H1 (cell line): ENCODE results near the gene BICD1. TPM values are rescaled to one million over a fixed set of nuclear protein-coding genes. Genes with fewer than 3 reads are reported as not detected.

ENCODE experiments used
- CBX8 ChIP-seq: fragments of 300-800, 300-1000 bp; sonication (generic); IDR thresholded peaks from 2 replicates; pipeline ENCODE4 v1.7.1; 2016; ENCODE audit warnings: low read depth, low read length, borderline replicate concordance
- CEBPB ChIP-seq: IDR thresholded peaks from 2 replicates; pipeline ENCODE4 v1.6.1; 2012; ENCODE audit warnings: low read depth, low read length
- CHD1 ChIP-seq: IDR thresholded peaks from 2 replicates; pipeline ENCODE4 v1.6.1; 2012; ENCODE audit warnings: low read depth, low read length, improper control_type of control experiment
- CHD2 ChIP-seq: IDR thresholded peaks from 2 replicates; pipeline ENCODE4 v1.6.1; 2012; ENCODE audit warnings: low read length, improper control_type of control experiment
- EP300 ChIP-seq, 2 experiments: IDR thresholded peaks; 1 replicate in 1 of 2; 2 replicates in 1 of 2; pipeline ENCODE4 v1.6.1; 2011 to 2012; ENCODE audit warnings: low read depth in 2 of 2, low read length in 2 of 2, mild to moderate bottlenecking in 2 of 2, borderline replicate concordance in 1 of 2, inconsistent platforms in 1 of 2, moderate library complexity in 1 of 2
- GTF2F1 ChIP-seq: IDR thresholded peaks from 2 replicates; pipeline ENCODE4 v1.6.1; 2012; ENCODE audit warnings: low read depth, low read length, improper control_type of control experiment, borderline replicate concordance
- KDM1A ChIP-seq: fragments of 200-600, 300-600 bp; sonication (generic); IDR thresholded peaks from 2 replicates; pipeline ENCODE4 v1.7.1; 2016; ENCODE audit warnings: mild to moderate bottlenecking, low read length, borderline replicate concordance
- RAD21 ChIP-seq, 2 experiments: IDR thresholded peaks in 1 of 2; conservative IDR thresholded peaks in 1 of 2; 2 replicates each; pipeline ENCODE4 v1.6.1; 2011; ENCODE audit warnings: low read depth in 2 of 2, low read length in 2 of 2, improper control_type of control experiment in 1 of 2, inconsistent platforms in 1 of 2, mild to moderate bottlenecking in 1 of 2, moderate library complexity in 1 of 2
- TBP ChIP-seq: IDR thresholded peaks from 2 replicates; pipeline ENCODE4 v1.6.1; 2011; ENCODE audit warnings: low read depth, low read length, improper control_type of control experiment
- ZNF274 ChIP-seq: IDR thresholded peaks from 2 replicates; pipeline ENCODE4 v1.7.0; 2012; ENCODE audit warnings: low read length, borderline replicate concordance; ENCODE audit errors: extremely low read depth
- polyA plus RNA-seq, 7 experiments: library from polyadenylated mRNA; depleted of rRNA in 3 of 7; stranded (reverse) in 5 of 7; unstranded in 2 of 7; fragments of >200 nt in 5 of 7; fragments of 200-250 nt in 2 of 7; gene quantifications; 1 replicate in 5 of 7; 2 replicates in 1 of 7; 4 replicates in 1 of 7; pipeline versions ENCODE4 v1.2.1 to v1.2.3, GENCODE V29; 2011 to 2013; ENCODE audit warnings: missing spikeins in 2 of 7, mixed read lengths in 2 of 7
- total RNA-seq: library from RNA; stranded (reverse); fragmentation: NEBNext Ultra II Directional; extraction: Animal tissue kit (Norgen Biotek cat#: 25700); gene quantifications from 2 replicates; pipeline ENCODE4 v1.2.1, GENCODE V29; 2021
- TF ChIP-seq, protein P1 (sequence below): IDR thresholded peaks from 2 replicates; pipeline ENCODE4 v1.6.1; 2012; ENCODE audit warnings: inconsistent platforms

The BICD1 gene
- total and polyA plus RNA-seq, 2 of the 8 experiments (the other 6 are each of a cell fraction or from before 2014, with no cell fraction given), result 34.1 to 58.4 TPM

GRCh38 chr12:32069731-32070130, 36.9 kb upstream of the BICD1 start (continued):
- TF ChIP-seq RAD21 (IDR thresholded peaks at IDR 0.05 in 1 of 2, conservative IDR thresholded peaks at IDR 0.05 in 1 of 2; ENCODE audit: low read depth in 2 of 2, low read length in 2 of 2) (no peak), KDM1A (no peak), CHD2 (no peak), CBX8 (no peak), TBP (no peak), CHD1 (no peak), CEBPB (no peak), EP300 (IDR thresholded peaks at IDR 0.05; ENCODE audit: borderline replicate concordance in 1 of 2, low read depth in 2 of 2, low read length in 2 of 2) (no peak), GTF2F1 (no peak), ZNF274 (no peak)
- TF ChIP-seq, protein P1, sequence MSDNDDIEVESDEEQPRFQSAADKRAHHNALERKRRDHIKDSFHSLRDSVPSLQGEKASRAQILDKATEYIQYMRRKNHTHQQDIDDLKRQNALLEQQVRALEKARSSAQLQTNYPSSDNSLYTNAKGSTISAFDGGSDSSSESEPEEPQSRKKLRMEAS, result no peak
- TF ChIP-seq, all 59 proteins: peak for 0
